Common myeloid progenitor, CD34-positive (primary cell): Measurements from ENCODE around the gene NCSTN.

Experiments used
- CTCF ChIA-PET: fragments of 350-600 bp; sonication (Branson Sonifier 250); formaldehyde crosslinking; loops from one replicate; lab custom pipeline; 2021; ENCODE audit warnings: antibody characterized with exemption; lab: Charles Lee
- POLR2A ChIA-PET: fragments of 350-600 bp; sonication (Branson Sonifier 250); formaldehyde crosslinking; loops from one replicate; lab custom pipeline; 2021; ENCODE audit warnings: antibody characterized with exemption; lab: Charles Lee
- DNase-seq, 3 donors: peaks; one replicate each; pipeline versions ENCODE4 v3.0.0 to v3.0.0-alpha.2; 2013
- H3K27ac ChIP-seq, 2 experiments: 1 replicate in 1 of 2; 2 replicates in 1 of 2; pipeline ENCODE4 v1.7.0; 2013; ENCODE audit warnings: inconsistent platforms in 2 of 2, low read length in 2 of 2, mild to moderate bottlenecking in 2 of 2, low read depth in 1 of 2, moderate library complexity in 1 of 2; ENCODE audit not compliant: severe bottlenecking in 2 of 2, insufficient read depth in 1 of 2, poor library complexity in 1 of 2
- H3K27me3 ChIP-seq, 5 experiments: replicated peaks in 2 of 5; 1 replicate in 3 of 5; 2 replicates in 2 of 5; pipeline versions ENCODE4 v1.6.1 to v1.7.0; 2013; ENCODE audit warnings: low read length in 4 of 5, mild to moderate bottlenecking in 2 of 5, moderate library complexity in 2 of 5, inconsistent platforms in 1 of 5; ENCODE audit not compliant: insufficient read depth in 5 of 5, control insufficient read depth in 4 of 5
- H3K36me3 ChIP-seq, 4 experiments: 1 replicate in 2 of 4; 2 replicates in 2 of 4; pipeline versions ENCODE4 v1.6.1 to v1.7.0; 2013; ENCODE audit warnings: low read length in 3 of 4, control low read depth in 1 of 4, mild to moderate bottlenecking in 1 of 4; ENCODE audit not compliant: control insufficient read depth in 4 of 4, insufficient read depth in 4 of 4
- H3K4me1 ChIP-seq, 4 experiments: 1 replicate in 3 of 4; 2 replicates in 1 of 4; pipeline versions ENCODE4 v1.6.1 to v1.7.1; 2013; ENCODE audit warnings: low read length in 3 of 4, mild to moderate bottlenecking in 3 of 4, control low read depth in 1 of 4, inconsistent platforms in 1 of 4, moderate library complexity in 1 of 4; ENCODE audit not compliant: control insufficient read depth in 4 of 4, insufficient read depth in 4 of 4; ENCODE audit errors: control extremely low read depth in 1 of 4
- H3K4me3 ChIP-seq, 7 experiments: 1 replicate in 4 of 7; 2 replicates in 3 of 7; pipeline versions ENCODE4 v1.5.1 to v1.7.0; 2013; ENCODE audit warnings: mild to moderate bottlenecking in 7 of 7, low read length in 6 of 7, moderate library complexity in 6 of 7, inconsistent platforms in 2 of 7, low read depth in 2 of 7, control low read depth in 1 of 7; ENCODE audit not compliant: insufficient read depth in 4 of 7, control insufficient read depth in 1 of 7; ENCODE audit errors: extremely low read depth in 1 of 7
- H3K9me3 ChIP-seq, 5 experiments: 1 replicate in 4 of 5; 2 replicates in 1 of 5; pipeline versions ENCODE4 v1.6.1 to v1.7.1; 2013; ENCODE audit warnings: low read length in 4 of 5, mild to moderate bottlenecking in 2 of 5, inconsistent platforms in 1 of 5, low read depth in 1 of 5, moderate library complexity in 1 of 5; ENCODE audit not compliant: control insufficient read depth in 4 of 5, insufficient read depth in 2 of 5; ENCODE audit errors: control extremely low read depth in 1 of 5
- WGBS: methylation state at CpG from one replicate; pipeline ENCODE4 v1.1.5; 2013; ENCODE audit not compliant: insufficient coverage; 5-methylcytosine and 5-hydroxymethylcytosine counted together

The NCSTN gene

DNA sequence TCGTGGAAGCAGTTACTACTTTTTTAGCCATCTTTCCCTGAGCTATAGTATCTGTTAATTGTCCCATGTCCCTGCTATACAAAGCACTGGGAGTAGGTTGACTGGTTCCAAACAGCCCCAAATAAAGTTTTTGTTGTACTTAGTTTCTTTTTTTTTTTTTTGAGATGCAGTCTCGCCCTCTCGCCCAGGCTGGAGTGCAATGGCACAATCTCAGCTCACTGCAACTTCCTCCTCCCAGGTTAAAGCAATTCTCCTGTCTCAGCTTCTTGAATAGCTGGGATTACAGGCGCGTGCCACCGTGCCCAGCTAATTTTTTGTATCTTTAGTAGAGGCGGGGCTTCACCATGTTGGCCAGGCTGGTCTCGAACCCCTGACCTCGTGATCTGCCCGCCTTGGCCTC, 3.3 kb downstream of the NCSTN start:
- H3K4me1 ChIP-seq = peaks cover 19 to 39% (median 28%) of the 10 kb centered on the region in 4 experiments
- peaks cover 15 to 54% (median 40%) of the 10 kb centered on the region in 4 experiments for H3K36me3 ChIP-seq
- CTCF ChIA-PET = interaction anchor here (1.0 to 26.0 kb wide), 6 partner anchors 8 to 268 kb away, joined by 3 to 437 read pairs (median 5); no protein-coding TSS in a partner anchor
- H3K9me3 ChIP-seq = no peaks in the 10 kb centered on the region
- no peak for DNase-seq
- POLR2A ChIA-PET = no interaction called here
- H3K4me3 ChIP-seq = no peak overlapping the region
- H3K27ac ChIP-seq = peak overlapping the region in 1 of 2 experiments; percentile 41
- H3K27me3 ChIP-seq = no peaks in the 10 kb centered on the region
- 90% methylated on average over 2 of the region's 10 CpGs for WGBS

DNA sequence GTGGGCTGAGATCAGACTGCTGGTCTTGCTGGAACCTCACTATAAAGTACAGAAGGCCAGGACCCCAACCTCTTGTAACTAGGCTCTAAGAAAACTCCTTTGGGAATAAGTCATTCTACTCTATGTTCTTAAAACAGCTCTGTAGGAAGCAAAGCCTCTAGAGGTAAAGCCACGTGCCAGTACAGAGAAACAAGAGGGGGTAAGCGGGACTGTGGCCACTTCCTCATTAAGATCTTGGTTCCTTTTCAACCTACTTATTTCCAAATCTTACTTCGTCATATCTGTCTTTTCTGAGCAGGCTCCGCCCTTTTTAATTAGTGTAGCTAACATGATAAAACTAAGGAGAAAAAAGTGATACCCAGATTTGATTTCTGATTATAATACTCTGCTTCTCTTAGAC, 3.8 kb downstream of the NCSTN start:
- Histone ChIP-seq H3K27ac (peak overlapping the region in 1 of 2 experiments; percentile 41), H3K9me3 (no peaks in the 10 kb centered on the region), H3K36me3 (peaks cover 15 to 59% (median 45%) of the 10 kb centered on the region in 4 experiments), H3K27me3 (no peaks in the 10 kb centered on the region), H3K4me1 (peaks cover 18 to 35% (median 25%) of the 10 kb centered on the region in 4 experiments), H3K4me3 (no peak overlapping the region)
- CTCF ChIA-PET = interaction anchor here (0.9 to 26.0 kb wide), 7 partner anchors 8 to 267 kb away, joined by 3 to 437 read pairs (median 3); no protein-coding TSS in a partner anchor
- whole genome bisulfite sequencing = no CpG with 5 or more reads among the region's 4 CpGs
- POLR2A ChIA-PET = no interaction called here
- DNase-seq = peak; percentile 49 to 79 (median 72)

DNA sequence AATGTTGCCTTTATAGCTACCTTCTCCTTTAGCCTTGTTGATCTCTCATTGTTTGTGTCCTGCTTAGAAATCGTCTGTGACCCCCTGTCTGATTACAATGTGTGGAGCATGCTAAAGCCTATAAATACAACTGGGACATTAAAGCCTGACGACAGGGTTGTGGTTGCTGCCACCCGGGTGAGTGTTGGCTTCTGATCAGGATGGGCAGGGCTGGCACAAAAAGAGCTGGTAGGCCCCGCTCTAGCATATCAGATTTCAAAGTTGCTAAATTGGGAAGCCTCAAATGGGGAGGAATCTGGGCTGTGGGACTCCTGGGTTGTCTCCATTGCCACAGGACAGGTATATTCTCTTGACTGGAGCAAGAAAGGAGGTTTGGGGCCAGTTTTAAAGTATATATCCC, 8.4 kb downstream of the NCSTN start:
- no peak for DNase-seq
- no peaks in the 10 kb centered on the region for H3K27me3 ChIP-seq
- peaks cover 34 to 94% (median 83%) of the 10 kb centered on the region in 4 experiments for H3K36me3 ChIP-seq
- no peak overlapping the region for H3K27ac ChIP-seq
- POLR2A ChIA-PET = interaction anchor here (0.9 kb wide), 1 partner anchor 132 kb away, joined by 3 read pairs; no protein-coding TSS in a partner anchor
- no peak overlapping the region for H3K4me3 ChIP-seq
- H3K9me3 ChIP-seq = no peaks in the 10 kb centered on the region
- WGBS = 79% methylated on average over 4 of the region's 4 CpGs
- CTCF ChIA-PET = interaction anchor here (0.7 to 26.0 kb wide), 14 partner anchors 9 to 267 kb away, joined by 3 to 437 read pairs (median 4); partner anchors contain the start of gene IGSF8
- peaks cover 3 to 8% (median 5%) of the 10 kb centered on the region in 4 experiments for H3K4me1 ChIP-seq

DNA sequence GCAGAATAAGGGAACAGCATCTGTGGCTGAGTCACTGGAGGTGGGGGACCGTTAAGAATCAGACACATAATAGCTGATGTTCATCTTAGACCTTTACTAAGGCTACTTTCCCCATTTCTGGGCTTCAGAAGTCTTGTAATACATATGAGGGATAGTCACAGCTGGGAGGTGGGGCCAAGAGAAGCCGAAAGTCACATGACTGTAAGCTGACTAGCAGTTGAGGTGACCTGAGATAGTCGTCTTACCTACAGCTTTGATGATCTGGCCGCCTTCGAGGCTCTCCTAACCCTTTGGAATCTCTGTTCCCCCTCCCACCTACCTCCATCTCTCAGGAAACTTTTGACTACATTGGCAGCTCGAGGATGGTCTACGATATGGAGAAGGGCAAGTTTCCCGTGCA, 9.4 kb downstream of the NCSTN start:
- no peaks in the 10 kb centered on the region for H3K4me1 ChIP-seq
- 100% methylated on average over 2 of the region's 8 CpGs for WGBS
- no peaks in the 10 kb centered on the region for H3K27me3 ChIP-seq
- H3K4me3 ChIP-seq = no peak overlapping the region
- POLR2A ChIA-PET = no interaction called here
- no peak overlapping the region for H3K27ac ChIP-seq
- peaks cover 33 to 98% (median 89%) of the 10 kb centered on the region in 4 experiments for H3K36me3 ChIP-seq
- DNase-seq = no peak
- H3K9me3 ChIP-seq = no peaks in the 10 kb centered on the region
- CTCF ChIA-PET = interaction anchor here (1.1 to 26.0 kb wide), 15 partner anchors 7 to 252 kb away, joined by 3 to 437 read pairs (median 4); partner anchors contain the start of genes COPA and NCSTN

DNA sequence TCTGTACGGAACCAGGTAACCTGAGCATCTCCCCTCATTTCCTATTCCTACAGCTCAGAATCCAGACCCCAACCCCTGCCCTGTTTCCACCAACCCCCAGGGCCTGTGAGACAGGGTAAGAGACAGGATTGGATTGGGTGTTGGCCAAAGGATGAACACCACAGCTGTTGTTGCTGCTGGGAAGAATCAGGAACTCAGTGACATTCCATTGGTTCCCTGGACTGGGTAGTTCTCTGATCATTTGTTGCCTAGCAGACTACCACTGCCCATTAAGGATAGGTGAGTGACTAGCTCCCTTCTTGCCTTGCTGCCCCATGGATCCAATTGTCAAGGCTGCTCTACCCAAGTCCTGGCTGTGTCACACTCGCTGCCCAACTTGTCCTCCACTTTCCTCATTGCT, 10.0 kb downstream of the NCSTN start:
- CTCF ChIA-PET = interaction anchor here (0.8 to 26.0 kb wide), 19 partner anchors 8 to 257 kb away, joined by 3 to 437 read pairs (median 4); partner anchors contain the start of genes COPA and NCSTN
- Histone ChIP-seq H3K36me3 (peaks cover 33 to 98% (median 89%) of the 10 kb centered on the region in 4 experiments), H3K4me1 (no peaks in the 10 kb centered on the region), H3K4me3 (no peak overlapping the region), H3K9me3 (no peaks in the 10 kb centered on the region), H3K27ac (no peak overlapping the region), H3K27me3 (no peaks in the 10 kb centered on the region)
- whole genome bisulfite sequencing = 100% methylated on average over 1 of the region's 2 CpGs
- DNase-seq = no peak
- POLR2A ChIA-PET = no interaction called here

DNA sequence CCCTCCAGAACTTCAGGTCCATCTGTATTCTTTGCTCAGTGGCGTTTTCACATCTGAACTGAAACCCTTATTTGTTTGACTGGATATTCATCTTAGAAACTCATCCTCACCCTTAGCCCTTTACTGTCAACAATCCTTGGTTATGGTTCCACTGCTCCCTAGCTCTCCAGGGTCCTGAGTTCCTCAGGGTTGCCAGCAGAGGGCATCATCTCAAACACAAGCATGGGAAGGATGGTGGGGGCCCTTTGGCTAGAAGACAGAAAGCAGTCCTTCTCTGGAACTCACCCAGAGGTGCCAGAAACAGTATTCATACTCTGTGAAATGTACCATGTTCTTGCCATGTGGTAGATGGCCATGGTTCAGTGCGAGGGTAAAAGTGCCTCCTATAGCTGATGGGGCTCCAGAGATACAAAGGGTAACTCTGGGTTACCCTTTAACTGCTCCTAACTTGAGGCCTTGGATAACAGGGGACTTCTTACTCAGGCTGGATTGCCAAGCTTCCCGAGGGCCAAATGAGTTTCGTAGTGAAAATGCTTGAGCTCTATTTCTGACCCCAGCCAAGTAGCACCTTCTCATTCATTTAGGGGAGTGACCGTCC, 11.3 kb downstream of the NCSTN start:
- Histone ChIP-seq H3K27ac (no peak overlapping the region), H3K4me3 (no peak overlapping the region), H3K27me3 (no peaks in the 10 kb centered on the region), H3K36me3 (peaks cover 27 to 95% (median 84%) of the 10 kb centered on the region in 4 experiments), H3K4me1 (no peaks in the 10 kb centered on the region), H3K9me3 (no peaks in the 10 kb centered on the region)
- ChIA-PET POLR2A (interaction anchor here (1.4 kb wide), 1 partner anchor 22 kb away, joined by 3 read pairs; no protein-coding TSS in a partner anchor), CTCF (interaction anchor here (1.0 to 26.0 kb wide), 17 partner anchors 8 to 256 kb away, joined by 3 to 437 read pairs (median 5); partner anchors contain the start of genes COPA and NCSTN)
- 96% methylated on average over 5 of the region's 5 CpGs for WGBS
- DNase-seq = peak; percentile 40 to 70 (median 67)
